Body of pancreas (tissue), 4 donors: ENCODE data around the gene PCBP3.

Experiments used
- CTCF ChIP-seq, 7 experiments: fragments of 450-650 bp in 4 of 7; fragments of 200-600 bp in 3 of 7; sonication (generic) in 3 of 7; IDR thresholded peaks; one replicate each; pipeline ENCODE4 v1.5.1; 2016 to 2019; ENCODE audit warnings: antibody characterized with exemption in 7 of 7
- POLR2A ChIP-seq, 3 donors: fragments of 450-650 bp; IDR thresholded peaks; one replicate each; pipeline ENCODE4 v1.6.1; 2016; ENCODE audit warnings: antibody characterized with exemption in 3 of 3, mild to moderate bottlenecking in 2 of 3

GRCh38 chr21:45913418-45913765, 269.9 kb downstream of the PCBP3 start:
- TF ChIP-seq CTCF (IDR thresholded peaks at IDR 0.05) = no peak
- no peak for TF ChIP-seq POLR2A (IDR thresholded peaks at IDR 0.05)
